ENCODE data around the gene SLC7A8.

Gene SLC7A8

GRCh38 chr14:23129759-23130316, 53.6 kb downstream of the SLC7A8 start:
- no peak for FAIRE-seq

- no peak for FAIRE-seq
These were observed 54.3 kb downstream of the SLC7A8 start for GRCh38 chr14:23128969-23129758.

GRCh38 chr14:23127861-23128260, 55.6 kb downstream of the SLC7A8 start:
- no peak for FAIRE-seq

GRCh38 chr14:23126548-23127278, 56.7 kb downstream of the SLC7A8 start:
- FAIRE-seq, result no peak

GRCh38 chr14:23125933-23126524, 57.4 kb downstream of the SLC7A8 start:
- FAIRE-seq, result no peak

GRCh38 chr14:23125011-23125410, 58.4 kb downstream of the SLC7A8 start:
- FAIRE-seq, result no peak

GRCh38 chr14:23124337-23124954, 59.0 kb downstream of the SLC7A8 start:
- FAIRE-seq, result no peak

- no peak for FAIRE-seq
These were observed 60.0 kb downstream of the SLC7A8 start for GRCh38 chr14:23123419-23123818.

- no peak for FAIRE-seq
These were observed 61.4 kb downstream of the SLC7A8 start for GRCh38 chr14:23122086-23122485.

- no peak for FAIRE-seq
These were observed 62.1 kb downstream of the SLC7A8 start for GRCh38 chr14:23121361-23121771.

- no peak for FAIRE-seq
These were observed 62.8 kb downstream of the SLC7A8 start for GRCh38 chr14:23120541-23121251.

- FAIRE-seq, result no peak
These were observed 63.8 kb downstream of the SLC7A8 start for GRCh38 chr14:23119363-23120327.

- FAIRE-seq, result no peak
These were observed 64.7 kb downstream of the SLC7A8 start, which contains the start of gene CEBPE for GRCh38 chr14:23118506-23119362. CEBPE (minus strand) TSS chr14:23119255; CDS start chr14:23119091, 164 bp downstream.

- no peak for FAIRE-seq
These were observed 66.0 kb downstream of the SLC7A8 start for GRCh38 chr14:23117371-23118020.

GRCh38 chr14:23115918-23116317, 67.5 kb downstream of the SLC7A8 start:
- no peak for FAIRE-seq

GRCh38 chr14:23115039-23115731, 68.3 kb downstream of the SLC7A8 start:
- no peak for FAIRE-seq

GRCh38 chr14:23114669-23115038, 68.8 kb downstream of the SLC7A8 start:
- FAIRE-seq, result no peak

- FAIRE-seq, result no peak
These were observed 69.4 kb downstream of the SLC7A8 start for GRCh38 chr14:23114120-23114458.
